Activated CD4-positive, alpha-beta T cell treated with anti-CD3 and anti-CD28 coated beads, Interleukin-2, amount 10 ng/mL, durations not matched to agents 24 days and 14 days (primary cell): ENCODE measurements around the gene RAB20. TPM values are rescaled to one million over a fixed set of nuclear protein-coding genes. Genes with fewer than 3 reads are reported as not detected.

ENCODE experiments used
- total RNA-seq: library from RNA; stranded (reverse); gene quantifications from 2 replicates; pipeline ENCODE4 v1.2.3, GENCODE V29; 2022

RAB20 gene
- total RNA-seq, 1 donor from 2014 or later: 2.8 TPM

Other genes with a start within 250 kb of the RAB20 start
- gene NAXD, start 53.8 kb upstream of the RAB20 start, total RNA-seq: 20.6 and 23.7 TPM in 2 replicates
- gene CARS2, start 144.4 kb upstream of the RAB20 start, total RNA-seq: 97.8 and 101 TPM in 2 replicates
- 16.7 and 18.4 TPM in 2 replicates for gene ING1, start 152.0 kb upstream of the RAB20 start, total RNA-seq